ENCODE measurements around the gene AGT.
"Not testable (repeated sequence)": the region's sequence is repeated elsewhere in the genome, so short reads cannot be mapped to it uniquely, and the experiment has no call there.

The AGT gene

DNA sequence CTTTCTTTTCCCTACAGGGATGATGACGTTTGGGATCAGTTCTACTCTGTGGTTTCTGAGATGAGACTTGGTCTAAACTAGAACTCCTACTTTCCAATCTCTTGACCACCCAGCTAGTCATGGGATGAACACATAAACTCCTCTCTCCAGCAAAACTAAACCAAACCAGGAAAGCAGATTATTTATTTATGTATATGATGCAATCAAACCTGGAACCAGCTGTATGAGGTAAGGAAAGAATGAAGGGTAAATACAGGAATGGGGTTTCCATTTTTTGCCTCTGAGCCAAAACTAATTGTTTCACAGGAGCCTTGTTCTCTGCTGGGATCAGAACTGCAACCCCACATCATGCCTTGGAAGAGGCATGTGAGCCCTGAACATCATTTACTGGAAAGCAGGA is 3.3 kb upstream of the AGT start:
- H3K36me3 ChIP-seq (replicated peaks; ENCODE audit: insufficient read depth, low read length), result no peaks in the 10 kb centered on the region
- H3K4me2 ChIP-seq (ENCODE audit: low read depth, low read length), result no peak overlapping the region
- H3K9me3 ChIP-seq (replicated peaks; ENCODE audit: insufficient read depth, low read length), result no peaks in the 10 kb centered on the region
- H3F3A ChIP-seq (ENCODE audit: insufficient read depth, low read length), result no peaks in the 10 kb centered on the region
- H2AFZ ChIP-seq (ENCODE audit: low read length), result no peak overlapping the region
- H4K20me1 ChIP-seq (ENCODE audit: insufficient read depth, low read length), result no peaks in the 10 kb centered on the region
- H3K9ac ChIP-seq (ENCODE audit: low read length), result no peak overlapping the region
- no peak overlapping the region for H3K4me3 ChIP-seq (ENCODE audit: low read length)
- H3K27ac ChIP-seq (ENCODE audit: low read length), result no peak overlapping the region
- no peaks in the 10 kb centered on the region for H3K4me1 ChIP-seq (ENCODE audit: low read length)
- H3K79me2 ChIP-seq (ENCODE audit: low read length), result no peaks in the 10 kb centered on the region
- H3K9me2 ChIP-seq (replicated peaks; ENCODE audit: insufficient read depth, low read length), result no peaks in the 10 kb centered on the region
- no peaks in the 10 kb centered on the region for H3K27me3 ChIP-seq (replicated peaks; ENCODE audit: insufficient read depth, low read length)
- no peak for TF ChIP-seq EZH2 (optimal IDR thresholded peaks at IDR 0.05; ENCODE audit: low read depth, low read length)
- TF ChIP-seq CTCF (IDR thresholded peaks at IDR 0.05; ENCODE audit: low read length), result no peak
- no peak for TF ChIP-seq EZH2phosphoT487 (IDR thresholded peaks at IDR 0.05; ENCODE audit: low read length)
- no peak for DNase-seq

DNA sequence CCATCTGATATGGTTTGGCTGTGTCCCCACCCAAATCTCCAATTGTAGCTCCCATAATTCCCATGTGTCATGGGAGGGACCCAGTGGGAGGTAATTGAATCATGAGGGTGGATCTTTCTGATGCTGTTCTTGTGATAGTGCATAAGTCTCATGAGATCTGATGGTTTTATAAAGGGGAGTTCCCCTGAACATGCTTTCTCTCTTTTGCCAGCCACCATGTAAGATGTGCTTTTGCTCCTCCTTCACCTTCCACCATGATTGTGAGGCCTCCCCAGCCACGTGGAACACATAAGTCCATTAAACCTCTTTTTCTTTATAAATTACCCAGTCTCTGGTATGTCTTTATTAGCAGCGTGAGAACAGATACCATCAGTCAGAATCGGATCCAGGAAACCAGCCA is 2.5 kb upstream of the AGT start:
- H3K4me2 ChIP-seq (ENCODE audit: low read depth, low read length); H3K9ac ChIP-seq (ENCODE audit: low read length); H3F3A ChIP-seq (ENCODE audit: insufficient read depth, low read length); H4K20me1 ChIP-seq (ENCODE audit: insufficient read depth, low read length); H3K9me2 ChIP-seq (replicated peaks; ENCODE audit: insufficient read depth, low read length); H3K36me3 ChIP-seq (replicated peaks; ENCODE audit: insufficient read depth, low read length); H2AFZ ChIP-seq (ENCODE audit: low read length); H3K27me3 ChIP-seq (replicated peaks; ENCODE audit: insufficient read depth, low read length); H3K4me3 ChIP-seq (ENCODE audit: low read length); H3K4me1 ChIP-seq (ENCODE audit: low read length); H3K9me3 ChIP-seq (replicated peaks; ENCODE audit: insufficient read depth, low read length); DNase-seq; H3K27ac ChIP-seq (ENCODE audit: low read length); H3K79me2 ChIP-seq (ENCODE audit: low read length): not testable (repeated sequence)

DNA sequence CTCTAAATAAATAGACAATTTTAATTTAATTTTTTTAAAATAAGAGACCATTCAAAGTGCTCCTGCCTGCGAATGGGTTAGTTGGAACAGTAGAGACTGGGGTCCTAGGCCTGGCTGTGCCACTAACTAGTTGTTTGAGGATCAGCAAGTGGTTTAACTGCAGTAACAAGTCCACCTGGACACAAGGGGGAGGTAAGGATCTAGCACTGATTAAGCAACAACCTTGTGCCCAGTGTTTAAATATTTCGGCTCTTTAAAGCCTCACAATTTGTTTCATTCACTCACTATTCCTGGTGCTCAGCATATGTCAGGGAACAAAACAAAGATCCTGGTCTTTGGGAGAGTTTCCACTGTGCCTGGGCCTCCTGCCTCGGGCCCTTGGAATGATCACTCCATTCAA is 1.6 kb upstream of the AGT start:
- Histone ChIP-seq H4K20me1 (ENCODE audit: insufficient read depth, low read length) (no peaks in the 10 kb centered on the region), H3K9me2 (replicated peaks; ENCODE audit: insufficient read depth, low read length) (no peaks in the 10 kb centered on the region), H3K36me3 (replicated peaks; ENCODE audit: insufficient read depth, low read length) (no peaks in the 10 kb centered on the region), H3K79me2 (ENCODE audit: low read length) (no peaks in the 10 kb centered on the region), H3K4me2 (ENCODE audit: low read depth, low read length) (no peak overlapping the region), H3F3A (ENCODE audit: insufficient read depth, low read length) (no peaks in the 10 kb centered on the region), H3K4me1 (ENCODE audit: low read length) (no peaks in the 10 kb centered on the region), H3K4me3 (ENCODE audit: low read length) (no peak overlapping the region), H3K9ac (ENCODE audit: low read length) (no peak overlapping the region), H3K27ac (ENCODE audit: low read length) (no peak overlapping the region), H2AFZ (ENCODE audit: low read length) (no peak overlapping the region), H3K9me3 (replicated peaks; ENCODE audit: insufficient read depth, low read length) (no peaks in the 10 kb centered on the region), H3K27me3 (replicated peaks; ENCODE audit: insufficient read depth, low read length) (no peaks in the 10 kb centered on the region)
- DNase-seq, result no peak
- TF ChIP-seq CTCF (IDR thresholded peaks at IDR 0.05; ENCODE audit: low read length) (no peak), EZH2 (optimal IDR thresholded peaks at IDR 0.05; ENCODE audit: low read depth, low read length) (no peak), EZH2phosphoT487 (IDR thresholded peaks at IDR 0.05; ENCODE audit: low read length) (no peak)

GRCh38 chr1:230713547-230713914 is 391 bp downstream of the AGT start:
- H3K9me3 ChIP-seq (replicated peaks; ENCODE audit: insufficient read depth, low read length), result no peaks in the 10 kb centered on the region
- no peak overlapping the region for H3K4me3 ChIP-seq (ENCODE audit: low read length)
- DNase-seq, result no peak
- no peak for TF ChIP-seq CTCF (IDR thresholded peaks at IDR 0.05; ENCODE audit: low read length)
- no peak for TF ChIP-seq EZH2 (optimal IDR thresholded peaks at IDR 0.05; ENCODE audit: low read depth, low read length)
- TF ChIP-seq EZH2phosphoT487 (IDR thresholded peaks at IDR 0.05; ENCODE audit: low read length), result no peak
- H4K20me1 ChIP-seq (ENCODE audit: insufficient read depth, low read length), result no peaks in the 10 kb centered on the region
- H3K4me2 ChIP-seq (ENCODE audit: low read depth, low read length), result no peak overlapping the region
- no peaks in the 10 kb centered on the region for H3K9me2 ChIP-seq (replicated peaks; ENCODE audit: insufficient read depth, low read length)
- H3K36me3 ChIP-seq (replicated peaks; ENCODE audit: insufficient read depth, low read length), result no peaks in the 10 kb centered on the region
- H3K79me2 ChIP-seq (ENCODE audit: low read length), result no peaks in the 10 kb centered on the region
- H3K4me1 ChIP-seq (ENCODE audit: low read length), result no peaks in the 10 kb centered on the region
- H3K27me3 ChIP-seq (replicated peaks; ENCODE audit: insufficient read depth, low read length), result no peaks in the 10 kb centered on the region
- H2AFZ ChIP-seq (ENCODE audit: low read length), result no peak overlapping the region
- no peaks in the 10 kb centered on the region for H3F3A ChIP-seq (ENCODE audit: insufficient read depth, low read length)
- H3K9ac ChIP-seq (ENCODE audit: low read length), result no peak overlapping the region
- H3K27ac ChIP-seq (ENCODE audit: low read length), result no peak overlapping the region
